Activated CD4-positive, CD25-positive, alpha-beta regulatory T cell treated with anti-CD3 and anti-CD28 coated beads, Interleukin-2, amount 50 U/mL, for 72 hours (primary cell): ENCODE results near the gene HMG20B.
"Not testable (repeated sequence)": the region's sequence is repeated elsewhere in the genome, so short reads cannot be mapped to it uniquely, and the experiment has no call there.

ENCODE experiments used
- DNase-seq: peaks from one replicate; pipeline ENCODE4 v3.0.0; 2021

HMG20B gene

GRCh38 chr19:3556978-3557460 lies 15.7 kb upstream of the HMG20B start:
- peak; percentile 66 for DNase-seq

GRCh38 chr19:3557461-3558248 lies 15.1 kb upstream of the HMG20B start, which contains the start of gene MFSD12:
Gene MFSD12, minus strand, starts transcription at chr19:3557586. Its CDS starts 183 bp downstream, at chr19:3557403.
- DNase-seq, result peak; percentile 97

GRCh38 chr19:3563709-3564524 lies 8.8 kb upstream of the HMG20B start:
- DNase-seq, result no peak

- no peak for DNase-seq
Observed at GRCh38 chr19:3565139-3565538, 7.6 kb upstream of the HMG20B start.

- not testable (repeated sequence) for DNase-seq
Observed at GRCh38 chr19:3570042-3570441, 2.7 kb upstream of the HMG20B start.

- DNase-seq, result no peak
Observed at GRCh38 chr19:3570606-3571011, 2.1 kb upstream of the HMG20B start.

GRCh38 chr19:3572132-3572854 lies 451 bp upstream of the HMG20B start:
- peak; percentile 99 for DNase-seq

GRCh38 chr19:3573162-3573857 lies 566 bp downstream of the HMG20B start:
- no peak for DNase-seq

- DNase-seq, result peak; percentile 85
Observed at GRCh38 chr19:3573858-3574637, 1.3 kb downstream of the HMG20B start.

- DNase-seq, result no peak
Observed at GRCh38 chr19:3575260-3575741, 2.6 kb downstream of the HMG20B start.

- DNase-seq, result no peak
Observed at GRCh38 chr19:3575949-3576673, 3.4 kb downstream of the HMG20B start.

- no peak for DNase-seq
Observed at GRCh38 chr19:3576696-3577443, 4.1 kb downstream of the HMG20B start.

GRCh38 chr19:3577723-3578344 lies 5.1 kb downstream of the HMG20B start:
- DNase-seq, result no peak

GRCh38 chr19:3578390-3578789 lies 5.6 kb downstream of the HMG20B start:
- DNase-seq, result no peak

GRCh38 chr19:3580156-3580934 lies 7.6 kb downstream of the HMG20B start:
- DNase-seq, result no peak

- not testable (repeated sequence) for DNase-seq
Observed at GRCh38 chr19:3581792-3582191, 9.0 kb downstream of the HMG20B start.

GRCh38 chr19:3584036-3584802 lies 11.5 kb downstream of the HMG20B start:
- DNase-seq, result not testable (repeated sequence)
